Thyroid gland (tissue), 4 donors: ENCODE data around the gene ZFP1. TPM values are rescaled to one million over a fixed set of nuclear protein-coding genes. Genes with fewer than 3 reads are reported as not detected.

ENCODE experiments used
- DNase-seq, 2 donors: peaks; one replicate each; pipeline ENCODE4 v3.0.0-alpha.2; 2019
- H3K27ac ChIP-seq, 3 donors: fragments of 200-600 bp; sonication (generic); 1 replicate in 2 of 3; 2 replicates in 1 of 3; pipeline ENCODE4 v1.5.1; 2016 to 2019; ENCODE audit warnings: mild to moderate bottlenecking in 1 of 3, moderate library complexity in 1 of 3
- H3K27me3 ChIP-seq: fragments of 200-600 bp; sonication (generic); one replicate; pipeline ENCODE4 v1.5.1; 2019
- H3K36me3 ChIP-seq, 2 donors: fragments of 200-600 bp; sonication (generic); one replicate each; pipeline ENCODE4 v1.5.1; 2016 to 2019
- H3K4me1 ChIP-seq, 2 donors: fragments of 200-600 bp; sonication (generic); one replicate each; pipeline ENCODE4 v1.5.1; 2017 to 2019
- H3K4me3 ChIP-seq, 3 donors: fragments of 200-600 bp; sonication (generic); replicated peaks in 1 of 3; 1 replicate in 2 of 3; 2 replicates in 1 of 3; pipeline ENCODE4 v1.5.1; 2016; ENCODE audit warnings: mild to moderate bottlenecking in 1 of 3
- H3K9me3 ChIP-seq: fragments of 200-600 bp; sonication (generic); one replicate; pipeline ENCODE4 v1.5.1; 2017
- POLR2A ChIP-seq, 2 donors: fragments of 450-650 bp; IDR thresholded peaks; one replicate each; pipeline ENCODE4 v1.6.1; 2017; ENCODE audit warnings: antibody characterized with exemption in 2 of 2, mild to moderate bottlenecking in 2 of 2, moderate library complexity in 1 of 2
- WGBS, 2 donors: methylation state at CpG; one replicate each; pipeline ENCODE4 v1.1.5; 2017; 5-methylcytosine and 5-hydroxymethylcytosine counted together
- intact Hi-C: fragments of 100-400 bp; cut with DNase I; formaldehyde crosslinking; loops from one replicate; pipeline ENCODE4 v1.15.1; 2023
- total RNA-seq, 4 donors: library from RNA; depleted of rRNA; stranded (reverse); fragments of >200 nt; gene quantifications; one replicate each; pipeline ENCODE4 v1.2.3, GENCODE V29; 2016
- TF ChIP-seq, protein P1 (sequence below), 6 experiments: fragments of 200-600 bp in 3 of 6; fragments of 450-650 bp in 3 of 6; sonication (generic) in 3 of 6; IDR thresholded peaks; one replicate each; pipeline ENCODE4 v1.5.1; 2016 to 2019; ENCODE audit warnings: antibody characterized with exemption in 6 of 6, mild to moderate bottlenecking in 2 of 6, inconsistent platforms in 1 of 6, moderate library complexity in 1 of 6

Gene ZFP1
- total RNA-seq, 4 donors from 2014 or later, result 16.8 to 43.3 (median 21.1) TPM

GRCh38 chr16:75138636-75139035, 9.7 kb upstream of the ZFP1 start:
- 59 to 60% methylated on average over 9 of the region's 9 CpGs for WGBS, 2 donors
- H3K36me3 ChIP-seq, result no peaks in the 10 kb centered on the region
- no peaks in the 10 kb centered on the region for H3K4me1 ChIP-seq
- DNase-seq, result no peak
- no peaks in the 10 kb centered on the region for H3K27me3 ChIP-seq
- H3K27ac ChIP-seq, result no peak overlapping the region
- intact Hi-C loops, result no loop called here
- no peak for TF ChIP-seq POLR2A (IDR thresholded peaks at IDR 0.05)
- TF ChIP-seq, protein P1, sequence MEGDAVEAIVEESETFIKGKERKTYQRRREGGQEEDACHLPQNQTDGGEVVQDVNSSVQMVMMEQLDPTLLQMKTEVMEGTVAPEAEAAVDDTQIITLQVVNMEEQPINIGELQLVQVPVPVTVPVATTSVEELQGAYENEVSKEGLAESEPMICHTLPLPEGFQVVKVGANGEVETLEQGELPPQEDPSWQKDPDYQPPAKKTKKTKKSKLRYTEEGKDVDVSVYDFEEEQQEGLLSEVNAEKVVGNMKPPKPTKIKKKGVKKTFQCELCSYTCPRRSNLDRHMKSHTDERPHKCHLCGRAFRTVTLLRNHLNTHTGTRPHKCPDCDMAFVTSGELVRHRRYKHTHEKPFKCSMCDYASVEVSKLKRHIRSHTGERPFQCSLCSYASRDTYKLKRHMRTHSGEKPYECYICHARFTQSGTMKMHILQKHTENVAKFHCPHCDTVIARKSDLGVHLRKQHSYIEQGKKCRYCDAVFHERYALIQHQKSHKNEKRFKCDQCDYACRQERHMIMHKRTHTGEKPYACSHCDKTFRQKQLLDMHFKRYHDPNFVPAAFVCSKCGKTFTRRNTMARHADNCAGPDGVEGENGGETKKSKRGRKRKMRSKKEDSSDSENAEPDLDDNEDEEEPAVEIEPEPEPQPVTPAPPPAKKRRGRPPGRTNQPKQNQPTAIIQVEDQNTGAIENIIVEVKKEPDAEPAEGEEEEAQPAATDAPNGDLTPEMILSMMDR (IDR thresholded peaks at IDR 0.05), result no peak
- no peak overlapping the region for H3K4me3 ChIP-seq
- no peaks in the 10 kb centered on the region for H3K9me3 ChIP-seq

- no peak for TF ChIP-seq POLR2A (IDR thresholded peaks at IDR 0.05)
- TF ChIP-seq, protein P1 (IDR thresholded peaks at IDR 0.05), result no peak
- no peaks in the 10 kb centered on the region for H3K9me3 ChIP-seq
- H3K4me3 ChIP-seq, result no peak overlapping the region
- WGBS, 2 donors, result 96 to 97% methylated on average over 5 of the region's 5 CpGs
- no peak for DNase-seq
- H3K4me1 ChIP-seq, result no peaks in the 10 kb centered on the region
- no peaks in the 10 kb centered on the region for H3K36me3 ChIP-seq
- H3K27me3 ChIP-seq, result no peaks in the 10 kb centered on the region
- intact Hi-C loops, result no loop called here
- H3K27ac ChIP-seq, result no peak overlapping the region
Observed at GRCh38 chr16:75139498-75139897, 8.8 kb upstream of the ZFP1 start.

- no peaks in the 10 kb centered on the region for H3K27me3 ChIP-seq
- H3K36me3 ChIP-seq, result no peaks in the 10 kb centered on the region
- WGBS, 2 donors, result 82 to 89% methylated on average over 6 of the region's 6 CpGs
- no peak for TF ChIP-seq POLR2A (IDR thresholded peaks at IDR 0.05)
- TF ChIP-seq, protein P1 (IDR thresholded peaks at IDR 0.05), result no peak
- H3K4me1 ChIP-seq, result no peaks in the 10 kb centered on the region
- H3K9me3 ChIP-seq, result no peaks in the 10 kb centered on the region
- H3K27ac ChIP-seq, result no peak overlapping the region
- no peak overlapping the region for H3K4me3 ChIP-seq
- no peak for DNase-seq
- intact Hi-C loops, result no loop called here
Observed at GRCh38 chr16:75143941-75144340, 4.4 kb upstream of the ZFP1 start.

DNA sequence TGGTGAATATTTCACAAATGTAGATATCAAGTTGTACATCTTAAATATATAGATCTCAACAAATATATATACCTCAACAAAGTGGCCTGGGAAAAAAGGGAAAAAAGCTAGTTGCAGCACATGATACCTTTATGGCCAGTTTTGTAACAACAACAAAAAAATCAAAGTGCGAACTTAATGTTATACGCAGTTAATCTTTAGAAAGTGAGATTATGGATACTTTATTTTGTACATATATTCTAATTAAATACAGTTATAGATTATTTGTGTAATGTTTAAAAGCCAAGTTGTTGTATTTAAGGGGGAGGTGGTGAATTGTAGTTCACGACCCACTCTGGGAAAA, 385 bp upstream of the ZFP1 start:
- 57 to 61% methylated on average over 3 of the region's 3 CpGs for WGBS, 2 donors
- H3K36me3 ChIP-seq, result no peaks in the 10 kb centered on the region
- H3K4me3 ChIP-seq, result peak overlapping the region in 1 of 3 donors; percentile 98
- H3K27me3 ChIP-seq, result no peaks in the 10 kb centered on the region
- intact Hi-C loops, result no loop called here
- H3K9me3 ChIP-seq, result no peaks in the 10 kb centered on the region
- peaks cover 5 to 7% of the 10 kb centered on the region in 2 donors for H3K4me1 ChIP-seq
- TF ChIP-seq, protein P1 (IDR thresholded peaks at IDR 0.05), result no peak
- TF ChIP-seq POLR2A (IDR thresholded peaks at IDR 0.05), result no peak
- H3K27ac ChIP-seq, result peak overlapping the region in 2 of 3 donors; percentile 97 to 99
- no peak for DNase-seq

DNA sequence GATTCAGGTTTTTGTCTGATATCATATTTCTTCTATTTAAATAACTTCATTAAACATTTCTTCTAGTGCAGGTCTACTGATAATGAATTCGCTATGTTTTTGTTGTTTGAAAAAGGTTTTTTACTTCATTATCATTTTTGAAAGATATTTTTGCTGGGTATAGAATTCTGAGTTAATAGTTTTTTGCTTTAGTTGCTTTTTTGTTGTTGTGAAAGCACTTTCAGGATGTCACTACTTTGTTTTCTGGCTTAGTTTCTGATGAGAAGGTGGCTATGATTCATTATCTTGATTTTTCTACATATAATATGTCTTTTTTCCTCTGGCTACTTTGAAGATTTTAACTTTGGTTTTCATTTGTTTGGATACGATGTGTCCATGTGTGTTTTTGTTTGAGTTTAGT, 3.5 kb downstream of the ZFP1 start:
- Histone ChIP-seq H3K4me3 (no peak overlapping the region), H3K9me3 (no peaks in the 10 kb centered on the region), H3K27ac (no peak overlapping the region), H3K36me3 (no peaks in the 10 kb centered on the region), H3K27me3 (no peaks in the 10 kb centered on the region), H3K4me1 (peaks cover 8 to 10% of the 10 kb centered on the region in 2 donors)
- WGBS, 2 donors, result 66 to 71% methylated on average over 2 of the region's 2 CpGs
- intact Hi-C loops, result no loop called here
- no peak for DNase-seq
- no peak for TF ChIP-seq POLR2A (IDR thresholded peaks at IDR 0.05)
- TF ChIP-seq, protein P1 (IDR thresholded peaks at IDR 0.05), result no peak
